ENCODE measurements around the gene CCDC6.

Gene CCDC6

DNA sequence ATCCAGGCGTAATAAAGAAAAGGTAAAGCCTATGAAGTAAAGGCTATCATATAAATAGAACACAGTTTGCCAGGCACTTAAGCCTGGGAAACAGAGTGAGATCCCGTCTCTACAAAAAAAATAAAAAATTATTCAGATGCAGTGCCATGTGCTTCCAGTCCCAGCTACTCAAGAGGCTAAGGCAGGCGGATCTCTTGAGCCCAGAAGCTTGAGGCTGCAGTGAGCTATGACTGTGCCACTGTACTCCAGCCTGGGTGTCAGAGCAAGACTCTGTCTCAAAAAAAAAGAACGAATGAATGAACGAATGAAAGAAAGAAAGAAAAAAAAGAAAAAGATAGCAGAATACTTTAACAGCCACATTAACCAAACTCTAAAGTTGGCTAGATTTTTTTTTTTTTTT, 85.9 kb downstream of the CCDC6 start:
- TF ChIP-seq CTCF (IDR thresholded peaks at IDR 0.05; ENCODE audit: unreplicated experiment in 3 of 3): no peak
- Mint-ChIP-seq H3K36me3 (ENCODE audit: low read depth) (peaks cover 21% of the 10 kb centered on the region), H3K27me3 (ENCODE audit: low read depth) (no peaks in the 10 kb centered on the region)

GRCh38 chr10:59819683-59820082, 86.7 kb downstream of the CCDC6 start:
- H3K27ac Mint-ChIP-seq: no peak overlapping the region
- no peaks in the 10 kb centered on the region for H3K9me3 Mint-ChIP-seq
- no peak overlapping the region for H3K4me3 Mint-ChIP-seq
- H3K27me3 Mint-ChIP-seq (ENCODE audit: low read depth): no peaks in the 10 kb centered on the region
- no peaks in the 10 kb centered on the region for H3K4me1 Mint-ChIP-seq
- no peak for TF ChIP-seq CTCF (IDR thresholded peaks at IDR 0.05; ENCODE audit: unreplicated experiment in 3 of 3)
- H3K36me3 Mint-ChIP-seq (ENCODE audit: low read depth): peaks cover 16% of the 10 kb centered on the region

More for the DNA sequence above, 85.9 kb downstream of the CCDC6 start:
- Mint-ChIP-seq H3K4me1 (no peaks in the 10 kb centered on the region), H3K4me3 (no peak overlapping the region), H3K9me3 (no peaks in the 10 kb centered on the region), H3K27ac (no peak overlapping the region)

- H3K4me1 Mint-ChIP-seq: no peaks in the 10 kb centered on the region
- no peak for TF ChIP-seq CTCF (IDR thresholded peaks at IDR 0.05; ENCODE audit: unreplicated experiment in 3 of 3)
- H3K27me3 Mint-ChIP-seq (ENCODE audit: low read depth): no peaks in the 10 kb centered on the region
- H3K36me3 Mint-ChIP-seq (ENCODE audit: low read depth): peaks cover 12% of the 10 kb centered on the region
- H3K9me3 Mint-ChIP-seq: no peaks in the 10 kb centered on the region
- no peak overlapping the region for H3K27ac Mint-ChIP-seq
- no peak overlapping the region for H3K4me3 Mint-ChIP-seq
Observed at GRCh38 chr10:59819265-59819664, 87.1 kb downstream of the CCDC6 start.

GRCh38 chr10:59817773-59818172, 88.6 kb downstream of the CCDC6 start:
- Mint-ChIP-seq H3K4me3 (no peak overlapping the region), H3K9me3 (no peaks in the 10 kb centered on the region), H3K27ac (no peak overlapping the region), H3K27me3 (ENCODE audit: low read depth) (no peaks in the 10 kb centered on the region), H3K4me1 (no peaks in the 10 kb centered on the region), H3K36me3 (ENCODE audit: low read depth) (peaks cover 12% of the 10 kb centered on the region)
- TF ChIP-seq CTCF (IDR thresholded peaks at IDR 0.05; ENCODE audit: unreplicated experiment in 3 of 3): no peak

DNA sequence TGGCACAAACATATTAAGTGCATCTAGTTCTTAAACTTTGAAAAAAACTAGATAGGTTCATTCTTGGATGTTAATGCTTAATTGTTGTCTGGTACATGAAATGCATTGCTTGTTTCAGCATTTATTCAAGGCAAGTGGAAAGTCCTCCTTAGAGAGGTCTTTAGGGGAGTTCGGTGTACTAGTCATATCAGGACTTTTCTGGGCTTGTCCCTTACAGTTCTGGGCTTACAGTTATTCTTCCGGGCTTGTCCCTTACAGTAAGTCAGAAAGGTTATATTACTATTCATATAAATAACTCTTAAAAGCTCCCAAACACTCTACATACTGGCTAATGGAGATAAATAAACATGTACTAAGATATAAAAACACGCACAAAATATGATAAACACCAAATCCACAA, 91.5 kb downstream of the CCDC6 start:
- no peak overlapping the region for H3K27ac Mint-ChIP-seq
- H3K4me1 Mint-ChIP-seq: no peaks in the 10 kb centered on the region
- H3K9me3 Mint-ChIP-seq: no peaks in the 10 kb centered on the region
- no peak overlapping the region for H3K4me3 Mint-ChIP-seq
- TF ChIP-seq CTCF (IDR thresholded peaks at IDR 0.05; ENCODE audit: unreplicated experiment in 3 of 3): no peak
- peaks cover 36% of the 10 kb centered on the region for H3K36me3 Mint-ChIP-seq (ENCODE audit: low read depth)
- H3K27me3 Mint-ChIP-seq (ENCODE audit: low read depth): no peaks in the 10 kb centered on the region

DNA sequence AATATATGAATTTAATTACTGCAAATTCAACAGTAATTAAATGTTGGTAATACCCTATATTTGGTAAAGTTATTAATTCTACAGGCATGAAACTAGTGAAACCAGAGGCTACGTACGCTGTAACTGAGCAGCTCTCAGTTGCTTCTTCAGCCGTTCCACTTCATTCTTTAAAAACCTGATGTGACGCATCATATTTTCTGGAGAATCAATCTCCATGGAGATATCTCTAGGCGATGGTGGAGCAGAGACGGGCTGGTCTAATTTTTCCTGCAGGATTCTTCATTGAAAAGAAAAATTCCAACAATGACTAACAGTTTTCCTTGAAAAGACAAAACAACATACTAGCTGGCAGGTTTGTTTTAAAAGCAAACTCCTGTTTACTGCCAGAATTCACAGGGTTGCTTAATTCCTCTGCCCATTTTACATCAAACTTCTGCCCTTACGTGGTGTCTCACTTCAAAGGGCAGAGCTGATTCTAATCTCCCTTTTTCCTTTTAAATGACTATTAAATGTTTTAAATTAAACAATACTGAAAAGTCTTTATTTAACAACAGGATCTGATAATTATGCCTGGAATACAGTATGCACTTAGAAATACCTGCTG, 93.7 kb downstream of the CCDC6 start:
- TF ChIP-seq CTCF (IDR thresholded peaks at IDR 0.05; ENCODE audit: unreplicated experiment in 3 of 3): no peak
- Mint-ChIP-seq H3K4me3 (no peak overlapping the region), H3K4me1 (no peaks in the 10 kb centered on the region), H3K9me3 (no peaks in the 10 kb centered on the region), H3K36me3 (ENCODE audit: low read depth) (peaks cover 39% of the 10 kb centered on the region), H3K27ac (no peak overlapping the region), H3K27me3 (ENCODE audit: low read depth) (no peaks in the 10 kb centered on the region)

Measured in nephron (organoid).